ENCODE measurements around the gene NHEJ1.

The NHEJ1 gene

GRCh38 chr2:219026946-219027345, 133.7 kb downstream of the NHEJ1 start:
- DNase-seq: no peak

GRCh38 chr2:219025637-219026585, 134.7 kb downstream of the NHEJ1 start:
- DNase-seq: no peak
